ENCODE measurements around the gene RHOF. TPM values are rescaled to one million over a fixed set of nuclear protein-coding genes. Genes with fewer than 3 reads are reported as not detected.

The RHOF gene
- total RNA-seq, 1 donor from 2014 or later, result 16.5 TPM

DNA sequence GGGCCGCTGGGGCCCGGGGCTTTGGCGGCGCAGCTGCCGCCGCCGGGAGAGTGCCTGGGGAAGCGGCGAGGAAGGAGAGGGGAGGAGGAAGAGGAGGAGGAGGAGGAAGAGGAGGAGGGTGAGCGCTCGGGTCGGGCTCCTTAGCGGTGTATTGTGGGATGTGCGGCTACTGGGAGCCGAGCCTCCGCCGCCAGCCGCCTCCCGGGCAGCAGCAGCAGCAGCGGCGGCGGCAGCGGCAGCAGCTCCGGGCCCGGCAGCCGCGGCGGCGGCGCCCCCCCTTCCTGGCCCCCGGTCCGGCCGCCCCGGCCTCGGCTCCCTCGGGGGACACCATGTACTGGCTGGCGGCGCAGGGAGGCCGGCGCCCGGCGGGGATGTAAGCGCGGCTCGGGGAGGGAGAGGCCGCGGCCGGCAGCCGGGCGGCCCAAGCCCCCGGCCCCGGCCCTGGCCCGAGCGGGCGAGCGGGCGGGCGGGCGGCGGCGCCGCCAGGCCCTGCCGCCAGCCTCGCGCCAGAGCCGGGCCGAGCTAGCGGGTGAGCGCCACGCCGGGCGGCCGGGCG lies 10.5 kb upstream of the RHOF start, which contains the start of gene SETD1B:
SETD1B (plus strand) TSS at position 149 of the 556 bp plus-strand sequence. CDS start 729 bp downstream, outside the sequence.
- H3K27me3 ChIP-seq, result no peaks in the 10 kb centered on the region
- intact Hi-C loops (cut with DNase I), result no loop called here
- no peak for TF ChIP-seq POLR2AphosphoS5 (IDR thresholded peaks at IDR 0.05; ENCODE audit: insufficient read depth in 1 of 2, low read depth in 1 of 2)
- peak in 1 of 2 donors; percentile 16 for TF ChIP-seq POLR2A (IDR thresholded peaks at IDR 0.05)
- no peak for TF ChIP-seq CTCF (IDR thresholded peaks at IDR 0.05)
- peak within 1 kb of the TSS; percentile 100 for H3K27ac ChIP-seq
- DNase-seq (ENCODE audit: extremely low spot score in 2 of 2), result no peak
- H3K9me3 ChIP-seq, result no peaks in the 10 kb centered on the region
- H3K4me1 ChIP-seq, result peaks cover 52% of the 10 kb centered on the region
- peaks cover 0 to 10% of the 10 kb centered on the region in 2 donors for H3K36me3 ChIP-seq
- peak within 1 kb of the TSS; percentile 58 to 87 for H3K4me3 ChIP-seq

DNA sequence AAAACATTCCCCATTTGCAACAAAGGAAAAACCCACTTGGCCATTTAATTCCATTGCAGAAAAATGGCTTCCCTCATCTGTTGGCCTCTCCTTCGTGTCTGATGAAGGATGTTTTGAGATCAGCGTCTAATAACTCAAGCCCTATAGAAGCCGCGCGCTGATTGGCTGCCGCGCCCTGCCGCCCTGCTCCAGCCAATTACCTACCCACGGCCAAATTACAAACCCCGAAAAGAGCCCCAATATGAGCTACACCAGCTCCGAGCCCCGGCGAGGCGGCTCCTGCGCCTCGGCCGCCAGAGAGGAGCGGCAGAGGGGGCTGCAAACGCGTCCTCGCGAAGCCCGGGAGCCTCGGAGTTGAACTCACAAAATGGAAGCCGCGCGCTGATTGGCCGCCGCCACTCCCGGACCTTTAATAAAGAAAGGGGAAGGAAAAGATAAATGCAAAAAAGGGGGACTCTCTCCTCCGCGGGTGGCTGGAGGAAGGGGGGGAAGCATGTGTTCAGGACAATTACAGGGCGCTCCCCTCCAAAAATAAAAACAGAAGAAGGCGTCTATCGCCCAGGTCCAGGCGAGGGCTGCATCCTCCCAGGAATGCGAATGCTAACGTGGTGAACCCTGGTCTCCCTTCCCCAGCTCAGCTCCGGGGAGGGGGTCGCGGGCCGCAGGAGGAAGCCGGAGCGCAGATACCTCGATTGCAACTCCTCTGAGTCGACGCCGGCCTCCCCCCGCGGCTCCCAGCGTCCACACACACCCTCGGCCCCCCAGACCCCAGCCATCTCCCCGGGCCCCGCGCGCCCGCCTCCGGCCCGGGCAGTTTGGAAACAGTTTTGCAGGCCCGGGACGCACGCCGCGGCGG lies 9.6 kb upstream of the RHOF start:
- Histone ChIP-seq H3K27me3 (no peaks in the 10 kb centered on the region), H3K4me1 (peaks cover 59% of the 10 kb centered on the region), H3K36me3 (peaks cover 0 to 2% of the 10 kb centered on the region in 2 donors), H3K27ac (peak overlapping the region; percentile 100), H3K4me3 (peak overlapping the region; percentile 58 to 87), H3K9me3 (no peaks in the 10 kb centered on the region)
- peak in 1 of 2 donors; percentile 98 for DNase-seq (ENCODE audit: extremely low spot score in 2 of 2)
- intact Hi-C loops (cut with DNase I), result no loop called here
- no peak for TF ChIP-seq CTCF (IDR thresholded peaks at IDR 0.05)
- TF ChIP-seq POLR2A (IDR thresholded peaks at IDR 0.05), result peak; percentile 51 to 94
- TF ChIP-seq POLR2AphosphoS5 (IDR thresholded peaks at IDR 0.05; ENCODE audit: insufficient read depth in 1 of 2, low read depth in 1 of 2), result peak; percentile 97 to 98

GRCh38 chr12:121802485-121802842 lies 9.0 kb upstream of the RHOF start:
- peaks cover 59% of the 10 kb centered on the region for H3K4me1 ChIP-seq
- TF ChIP-seq POLR2AphosphoS5 (IDR thresholded peaks at IDR 0.05; ENCODE audit: insufficient read depth in 1 of 2, low read depth in 1 of 2) (no peak), CTCF (IDR thresholded peaks at IDR 0.05) (no peak), POLR2A (IDR thresholded peaks at IDR 0.05) (no peak)
- no peaks in the 10 kb centered on the region for H3K36me3 ChIP-seq
- no peaks in the 10 kb centered on the region for H3K27me3 ChIP-seq
- intact Hi-C loops (cut with DNase I), result no loop called here
- DNase-seq (ENCODE audit: extremely low spot score in 2 of 2), result no peak
- H3K27ac ChIP-seq, result peak overlapping the region; percentile 100
- H3K4me3 ChIP-seq, result peak overlapping the region; percentile 58 to 87
- H3K9me3 ChIP-seq, result no peaks in the 10 kb centered on the region

DNA sequence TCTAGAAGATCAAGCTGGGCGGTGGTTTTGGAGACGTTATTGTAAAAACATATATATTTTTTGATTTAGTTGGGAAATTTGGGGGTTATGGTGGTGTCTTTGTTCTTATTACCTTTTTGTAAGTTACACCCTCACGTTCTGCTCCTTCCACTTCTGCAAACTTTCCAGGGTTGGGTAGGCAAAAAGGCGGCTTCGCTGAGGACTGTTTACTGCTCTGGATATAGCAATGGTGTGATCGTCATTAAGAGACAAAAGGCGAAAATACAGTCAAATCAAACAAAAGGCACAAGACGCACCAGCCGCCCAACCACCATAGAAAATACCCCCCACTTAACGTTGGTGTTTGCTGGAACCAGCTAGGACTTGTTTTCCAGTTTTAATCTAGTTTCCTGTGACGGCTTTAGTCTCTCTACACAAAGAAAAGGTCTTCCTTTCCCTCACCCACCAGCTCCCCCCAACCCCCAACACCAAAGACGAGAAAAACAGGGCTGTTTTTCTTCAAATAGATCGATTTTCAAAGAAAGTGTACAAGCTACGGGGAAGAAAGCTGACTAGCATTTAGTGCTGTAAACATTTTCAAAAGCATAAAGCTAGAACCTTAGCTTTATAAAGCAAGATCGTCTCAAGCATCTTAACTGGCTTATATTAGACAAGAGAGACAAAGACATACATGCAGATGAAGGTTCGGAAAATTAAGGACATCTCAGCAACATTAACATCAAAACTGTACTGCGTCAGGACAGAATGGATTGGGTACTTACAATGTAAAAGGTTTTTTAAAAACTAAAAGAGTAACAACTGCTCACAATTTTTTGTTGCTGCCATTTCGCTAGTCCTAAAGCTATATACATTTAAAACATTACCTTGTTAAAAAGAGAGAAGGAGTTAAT lies 8.4 kb upstream of the RHOF start:
- Histone ChIP-seq H3K4me3 (peak overlapping the region; percentile 58 to 87), H3K36me3 (no peaks in the 10 kb centered on the region), H3K27me3 (no peaks in the 10 kb centered on the region), H3K27ac (peak overlapping the region; percentile 100), H3K9me3 (no peaks in the 10 kb centered on the region), H3K4me1 (peaks cover 58% of the 10 kb centered on the region)
- no peak for DNase-seq (ENCODE audit: extremely low spot score in 2 of 2)
- TF ChIP-seq POLR2A (IDR thresholded peaks at IDR 0.05) (no peak), CTCF (IDR thresholded peaks at IDR 0.05) (no peak), POLR2AphosphoS5 (IDR thresholded peaks at IDR 0.05; ENCODE audit: insufficient read depth in 1 of 2, low read depth in 1 of 2) (no peak)
- intact Hi-C loops (cut with DNase I), result no loop called here

All from vagina (tissue), 2 donors.